Measurements from ENCODE around the gene IL21R.

Gene IL21R

DNA sequence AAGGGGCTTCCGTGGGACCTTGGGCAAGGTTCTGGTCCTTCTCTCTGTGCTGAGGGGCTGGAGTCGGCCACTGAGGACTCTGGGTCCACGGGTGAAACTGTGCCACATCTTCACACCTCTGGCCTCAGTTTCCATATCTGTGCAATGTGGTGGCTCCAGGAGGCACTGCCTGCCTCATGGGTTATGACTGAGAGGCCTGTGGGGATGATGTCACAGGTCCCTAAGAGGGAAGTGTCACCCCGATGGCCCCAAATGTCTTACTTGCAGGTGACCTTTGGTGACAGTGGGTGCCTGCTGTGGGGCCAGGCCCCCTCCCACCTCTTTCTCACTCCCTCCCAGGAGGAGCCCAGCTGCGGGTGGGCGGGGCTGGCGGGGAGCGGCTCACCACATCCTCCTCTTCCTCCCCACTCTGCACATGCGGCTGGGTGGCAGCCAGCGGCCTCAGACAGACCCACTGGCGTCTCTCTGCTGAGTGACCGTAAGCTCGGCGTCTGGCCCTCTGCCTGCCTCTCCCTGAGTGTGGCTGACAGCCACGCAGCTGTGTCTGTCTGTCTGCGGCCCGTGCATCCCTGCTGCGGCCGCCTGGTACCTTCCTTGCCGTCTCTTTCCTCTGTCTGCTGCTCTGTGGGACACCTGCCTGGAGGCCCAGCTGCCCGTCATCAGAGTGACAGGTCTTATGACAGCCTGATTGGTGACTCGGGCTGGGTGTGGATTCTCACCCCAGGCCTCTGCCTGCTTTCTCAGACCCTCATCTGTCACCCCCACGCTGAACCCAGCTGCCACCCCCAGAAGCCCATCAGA lies at the start of gene IL21R:
IL21R (plus strand) TSS at position 407 of the 801 bp plus-strand sequence. CDS start 27,898 bp downstream, outside the sequence.
- DNase-seq, result peak; percentile 91

DNA sequence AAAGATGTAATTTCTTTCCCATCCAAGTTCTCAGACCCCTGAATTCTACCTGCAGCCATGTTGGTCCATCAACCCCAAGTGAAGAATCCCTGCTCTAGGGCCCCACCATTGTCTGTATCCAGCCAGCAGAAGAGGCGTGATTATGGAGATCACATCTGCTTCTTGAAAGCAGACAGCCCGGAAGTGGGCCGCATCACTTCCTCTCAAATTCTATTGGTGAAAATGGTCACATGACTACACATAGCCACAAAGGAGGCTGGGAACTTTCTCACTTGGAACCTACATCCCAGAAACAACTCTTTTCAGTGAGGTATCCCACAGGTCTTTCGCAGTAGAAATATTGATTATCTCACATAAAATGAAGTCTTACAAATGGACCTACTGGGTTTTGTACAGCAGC lies 48.1 kb upstream of the IL21R start:
- DNase-seq, result no peak

DNA sequence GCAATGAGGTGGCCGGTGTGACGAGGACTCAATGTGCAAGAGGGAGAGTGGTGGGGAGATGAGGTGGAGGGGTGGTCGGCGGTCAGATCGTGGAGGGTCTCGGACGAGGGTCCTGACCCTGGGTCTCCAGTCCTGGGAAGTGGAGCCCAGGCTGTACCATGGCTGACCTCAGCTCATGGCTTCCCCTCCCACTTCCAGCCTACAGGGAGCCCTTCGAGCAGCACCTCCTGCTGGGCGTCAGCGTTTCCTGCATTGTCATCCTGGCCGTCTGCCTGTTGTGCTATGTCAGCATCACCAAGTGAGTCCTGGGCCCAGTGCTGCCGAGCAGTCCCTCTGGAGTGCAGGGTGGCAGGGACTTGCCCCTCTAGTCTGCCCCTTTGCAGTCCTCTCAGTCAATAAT lies 46.4 kb upstream of the IL21R start:
- DNase-seq, result peak; percentile 72

- no peak for DNase-seq
These were observed 45.2 kb upstream of the IL21R start for GRCh38 chr16:27356794-27357193.

- DNase-seq, result no peak
These were observed 42.9 kb upstream of the IL21R start for GRCh38 chr16:27359051-27359450.

DNA sequence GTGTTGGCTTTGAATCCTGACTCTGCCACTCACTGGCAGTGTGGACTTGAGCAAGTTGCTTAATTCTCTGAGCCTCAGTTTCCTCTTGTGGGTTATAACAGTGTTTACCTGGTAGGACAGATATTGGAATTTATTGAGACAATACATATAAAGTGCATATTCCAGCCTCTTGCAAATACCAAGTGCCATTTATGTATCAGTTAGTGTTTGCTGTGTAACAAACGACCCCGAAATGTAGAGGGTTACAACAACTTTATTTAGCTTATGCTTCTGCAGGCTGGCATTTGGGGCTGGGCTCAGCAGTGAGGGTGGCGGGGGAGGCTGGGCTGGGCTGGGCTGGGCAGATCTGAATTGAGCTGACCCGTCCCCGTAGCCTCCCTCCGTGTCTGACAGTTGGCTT lies 42.4 kb upstream of the IL21R start:
- DNase-seq, result no peak

GRCh38 chr16:27361987-27362386 lies 40.0 kb upstream of the IL21R start:
- DNase-seq, result no peak

- DNase-seq, result no peak
These were observed 39.3 kb upstream of the IL21R start for GRCh38 chr16:27362570-27363245.

GRCh38 chr16:27363246-27363632 lies 38.7 kb upstream of the IL21R start:
- no peak for DNase-seq

GRCh38 chr16:27363797-27364196 lies 38.2 kb upstream of the IL21R start:
- no peak for DNase-seq

DNA sequence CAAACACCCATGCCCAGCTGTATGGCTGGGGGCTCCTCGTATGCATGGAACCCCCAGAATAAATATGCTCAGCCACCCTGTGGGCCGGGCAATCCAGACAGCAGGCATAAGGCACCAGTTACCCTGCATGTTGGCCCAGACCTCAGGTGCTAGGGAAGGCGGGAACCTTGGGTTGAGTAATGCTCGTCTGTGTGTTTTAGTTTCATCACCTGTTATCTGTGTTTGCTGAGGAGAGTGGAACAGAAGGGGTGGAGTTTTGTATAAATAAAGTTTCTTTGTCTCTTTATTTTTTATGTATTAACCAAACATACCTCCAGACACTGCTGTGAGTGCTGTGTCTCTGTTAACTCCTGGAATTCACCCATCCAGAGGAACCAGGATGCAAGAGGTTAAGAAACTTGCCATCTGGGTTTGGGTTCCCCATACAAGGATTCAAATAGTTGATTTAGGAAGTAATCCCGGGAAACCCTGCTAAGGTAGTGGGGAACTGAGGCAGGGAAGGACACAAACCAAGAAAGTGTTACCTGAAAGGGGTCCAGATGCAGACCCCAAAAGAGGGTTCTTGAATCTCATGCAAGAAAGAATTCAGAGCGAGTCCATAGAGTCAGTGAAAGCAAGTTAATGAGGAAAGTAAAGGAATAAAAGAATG lies 37.4 kb upstream of the IL21R start:
- peak; percentile 54 for DNase-seq

DNA sequence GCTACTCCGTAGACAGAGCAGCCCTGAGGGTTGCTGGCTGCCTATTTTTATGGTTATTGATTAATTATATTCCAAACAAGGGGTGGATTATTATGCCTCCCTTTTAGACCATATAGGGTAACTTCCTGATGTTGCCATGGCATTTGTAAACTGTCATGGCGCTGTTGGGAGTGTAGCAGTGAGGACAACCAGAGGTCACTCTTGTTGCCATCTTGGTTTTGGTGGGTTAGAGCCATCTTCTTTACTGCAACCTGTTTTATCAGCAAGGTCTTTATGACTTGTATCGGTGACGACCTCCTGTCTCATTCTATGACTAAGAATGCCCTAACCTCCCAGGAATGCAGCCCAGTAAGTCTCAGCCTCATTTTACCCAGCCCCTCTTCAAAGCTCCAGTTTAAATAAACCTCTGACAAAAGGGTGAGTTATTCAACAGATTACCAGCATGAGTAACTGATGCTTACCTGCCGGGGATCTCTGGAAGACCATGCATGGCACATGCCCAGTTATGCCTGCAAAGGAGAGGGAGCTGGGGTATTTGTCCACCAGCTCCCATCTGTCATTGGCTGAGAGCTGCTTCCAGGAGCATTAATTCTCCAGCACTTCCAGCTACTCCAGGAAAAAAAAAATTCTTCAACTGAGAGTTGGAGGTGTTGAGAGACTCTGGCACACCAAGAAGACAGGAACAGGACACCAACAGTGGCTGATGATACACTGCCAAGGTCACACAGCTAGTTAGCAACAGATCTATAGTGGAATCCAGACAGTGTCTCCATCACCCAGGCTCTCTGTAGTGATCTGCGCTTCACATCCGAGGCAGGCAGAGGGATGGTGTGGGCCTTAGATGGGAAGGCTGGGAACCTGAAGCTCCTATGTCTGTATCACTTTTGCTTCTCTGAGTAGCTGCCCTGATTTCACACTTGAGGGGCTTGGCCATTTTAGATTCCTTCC lies 36.6 kb upstream of the IL21R start:
- DNase-seq, result peak; percentile 49

DNA sequence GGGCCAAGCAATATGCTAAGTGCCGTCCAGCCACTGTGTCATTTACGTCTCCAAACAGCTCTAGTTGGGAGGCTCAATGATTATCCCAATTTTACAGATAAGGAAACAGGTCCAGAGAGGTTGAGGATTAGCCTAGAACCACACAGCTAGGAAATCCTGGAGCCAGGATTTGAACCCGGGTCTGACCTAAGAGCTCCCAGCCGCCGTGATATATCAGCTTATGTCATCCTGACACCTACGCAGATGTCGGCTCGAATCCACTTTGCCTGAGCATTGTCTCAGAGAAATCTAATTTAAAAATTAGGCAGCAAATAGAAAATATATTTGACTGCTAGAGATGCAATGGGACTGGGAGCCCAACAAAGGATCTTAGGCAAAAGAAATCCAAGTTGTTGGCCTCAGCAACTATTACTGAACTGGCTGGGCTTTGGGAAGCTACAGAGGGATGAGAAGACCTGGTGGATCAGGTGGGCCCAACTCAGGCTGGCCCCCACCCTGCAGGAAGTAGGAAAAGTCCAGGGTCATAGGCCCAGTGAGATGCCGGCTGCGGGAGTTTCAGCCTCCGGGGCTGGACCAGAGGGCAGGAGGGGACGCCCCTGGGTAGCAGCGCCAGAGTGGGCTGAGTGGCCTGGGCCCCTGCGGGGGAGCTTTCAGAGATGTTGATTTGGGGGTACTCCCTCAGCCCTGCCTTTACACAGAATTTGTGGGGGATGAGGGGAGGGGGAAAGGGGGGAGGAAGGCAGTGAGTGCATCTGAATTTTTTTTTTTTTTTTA lies 35.1 kb upstream of the IL21R start:
- DNase-seq, result peak; percentile 63

DNA sequence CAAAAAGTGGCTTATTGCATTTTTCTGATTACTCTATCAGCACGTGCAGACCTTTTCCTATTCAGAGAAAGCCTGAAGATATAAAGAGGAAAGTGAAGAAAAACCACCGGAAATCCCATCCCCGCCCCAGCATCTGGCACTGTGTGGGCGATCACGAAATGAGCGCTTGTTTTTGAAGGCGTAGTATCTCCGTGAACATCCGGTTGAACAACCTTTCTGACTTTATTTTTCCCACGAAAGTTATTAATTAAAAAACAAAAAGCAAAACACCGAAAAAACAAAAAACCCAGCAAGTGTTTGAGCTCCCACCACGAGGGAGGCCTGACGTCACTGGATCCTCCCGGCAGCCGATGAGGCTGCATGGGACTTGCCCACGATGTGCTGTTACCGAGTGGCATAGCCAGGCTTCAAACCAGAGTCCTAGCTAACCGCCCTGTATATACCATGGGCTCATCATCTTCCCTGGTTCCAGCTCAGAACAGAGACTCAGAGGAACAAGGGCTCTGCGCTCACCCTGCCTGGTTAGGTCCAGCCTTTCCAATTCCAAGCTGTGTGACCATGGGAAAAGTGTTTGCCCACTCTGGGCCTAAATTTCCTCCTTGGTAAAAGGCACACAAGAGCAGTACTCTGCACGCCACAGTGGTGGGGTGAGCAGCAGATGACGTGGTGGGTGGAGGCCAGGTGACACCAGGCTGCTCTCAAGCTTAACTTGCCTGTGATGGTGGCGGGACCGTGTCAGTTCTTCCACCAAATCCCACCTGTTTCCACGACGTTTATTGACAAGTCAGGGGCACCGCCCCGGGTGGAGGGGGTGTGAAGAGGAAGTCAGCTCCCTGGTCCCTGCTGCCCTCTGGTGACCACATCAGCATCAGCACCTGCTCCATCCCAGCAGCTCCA lies 34.3 kb upstream of the IL21R start:
- DNase-seq, result peak; percentile 94

GRCh38 chr16:27368358-27368722 lies 33.6 kb upstream of the IL21R start:
- no peak for DNase-seq

DNA sequence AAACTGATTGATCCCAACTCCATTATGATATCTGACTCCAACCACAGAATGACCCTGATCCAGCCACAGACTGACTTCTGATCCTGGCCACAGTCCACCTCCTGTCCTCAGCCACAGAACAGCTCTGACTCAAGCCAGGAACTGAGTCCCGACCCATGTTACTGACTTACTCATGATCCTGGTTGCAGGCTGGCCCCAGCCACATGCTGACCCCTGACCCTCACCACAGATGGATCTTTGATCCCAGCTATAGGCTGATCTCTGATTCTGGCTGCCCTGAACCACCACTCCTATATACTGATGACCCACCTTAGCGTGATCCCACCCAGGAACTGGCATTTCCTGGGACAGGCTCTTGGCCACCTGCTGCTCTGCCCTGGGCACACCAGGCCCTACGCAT lies 32.2 kb upstream of the IL21R start:
- no peak for DNase-seq

DNA sequence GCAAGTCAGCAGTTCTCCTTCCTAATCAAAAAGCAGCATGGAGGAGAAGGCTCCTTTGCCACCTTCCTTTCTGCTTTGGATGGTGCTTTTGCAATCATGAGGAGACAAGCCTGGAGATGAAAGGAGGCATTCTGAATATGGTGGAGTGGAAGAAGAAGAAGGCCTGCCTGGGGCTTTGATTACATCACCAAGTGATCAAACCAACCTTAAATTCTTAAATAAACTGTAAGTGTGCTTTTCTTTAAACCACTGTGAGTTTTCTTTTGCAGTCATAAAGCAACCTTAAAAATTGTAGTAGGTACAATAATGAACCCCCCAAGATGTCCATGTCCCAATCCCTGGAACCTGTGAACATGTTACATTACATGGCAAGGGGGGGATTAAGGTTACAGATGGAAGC lies 31.7 kb upstream of the IL21R start:
- DNase-seq, result no peak

DNA sequence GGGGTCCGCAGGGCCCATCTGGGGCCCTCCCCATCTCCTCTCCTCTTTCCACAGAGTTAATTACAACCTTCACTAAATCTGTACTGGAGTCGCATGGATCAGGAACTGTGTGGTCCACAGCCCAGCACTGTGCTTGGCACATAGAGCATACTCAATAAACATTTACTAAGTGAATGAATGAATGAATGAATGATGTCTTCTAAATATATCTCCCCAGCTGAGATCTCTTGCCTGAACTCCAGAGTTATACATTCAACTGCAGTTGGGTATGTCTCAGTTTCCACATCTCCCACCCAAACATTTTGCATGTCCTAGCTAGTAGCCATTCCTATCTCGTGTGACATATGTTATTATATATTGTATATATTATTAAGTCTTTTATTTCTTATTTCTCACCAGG lies 28.7 kb upstream of the IL21R start:
- DNase-seq, result no peak

- peak; percentile 50 for DNase-seq
These were observed 27.7 kb upstream of the IL21R start for GRCh38 chr16:27374221-27374803.

GRCh38 chr16:27374804-27375425 lies 27.1 kb upstream of the IL21R start:
- DNase-seq, result peak; percentile 86

Data from activated CD4-positive, alpha-beta T cell treated with anti-CD3 and anti-CD28 coated beads for 48 hours (primary cell).